HG02759 (cell line): ENCODE measurements around the gene DAZAP1.

ENCODE experiments used
- ATAC-seq: cut with Tn5 transposase; IDR thresholded peaks from one replicate; pipeline ENCODE4 v1.9.1; 2021; ENCODE audit warnings: mild to moderate bottlenecking, moderate library complexity; ENCODE audit not compliant: unreplicated experiment

DAZAP1 gene

GRCh38 chr19:1377176-1377964, 30.0 kb upstream of the DAZAP1 start:
- ATAC-seq, result no peak

- no peak for ATAC-seq
These were observed 29.2 kb upstream of the DAZAP1 start for GRCh38 chr19:1377965-1378785.

GRCh38 chr19:1379126-1379905, 28.1 kb upstream of the DAZAP1 start:
- no peak for ATAC-seq

- ATAC-seq, result no peak
These were observed 27.4 kb upstream of the DAZAP1 start for GRCh38 chr19:1379961-1380489.

GRCh38 chr19:1382250-1382649, 25.1 kb upstream of the DAZAP1 start:
- ATAC-seq, result no peak

- ATAC-seq, result no peak
These were observed 24.4 kb upstream of the DAZAP1 start for GRCh38 chr19:1383017-1383311.

- ATAC-seq, result peak; percentile 82
These were observed 23.9 kb upstream of the DAZAP1 start, which contains the start of gene NDUFS7 for GRCh38 chr19:1383312-1384084. NDUFS7 (plus strand) TSS chr19:1383907; CDS start chr19:1383927, 20 bp downstream.

- ATAC-seq, result no peak
These were observed 23.3 kb upstream of the DAZAP1 start for GRCh38 chr19:1384085-1384462.

GRCh38 chr19:1384478-1385110, 22.8 kb upstream of the DAZAP1 start:
- no peak for ATAC-seq

- ATAC-seq, result no peak
These were observed 21.6 kb upstream of the DAZAP1 start for GRCh38 chr19:1385816-1386215.

- ATAC-seq, result no peak
These were observed 20.3 kb upstream of the DAZAP1 start for GRCh38 chr19:1386945-1387683.

GRCh38 chr19:1387684-1388636, 19.4 kb upstream of the DAZAP1 start:
- ATAC-seq, result no peak

- ATAC-seq, result no peak
These were observed 18.8 kb upstream of the DAZAP1 start for GRCh38 chr19:1388637-1389026.

GRCh38 chr19:1389033-1389940, 18.1 kb upstream of the DAZAP1 start:
- no peak for ATAC-seq

- ATAC-seq, result no peak
These were observed 16.4 kb upstream of the DAZAP1 start for GRCh38 chr19:1390890-1391423.

- ATAC-seq, result no peak
These were observed 15.0 kb upstream of the DAZAP1 start for GRCh38 chr19:1392407-1392806.
